ENCODE data around the gene CBFA2T3.

- TF ChIP-seq CTCF (IDR thresholded peaks at IDR 0.05) = no peak
- TF ChIP-seq ZFX (IDR thresholded peaks at IDR 0.05; ENCODE audit: borderline replicate concordance) = no peak
Measured at GRCh38 chr16:88945473-88945872, 31.5 kb downstream of the CBFA2T3 start.

All from 22Rv1 (cell line).